ENCODE results near the gene LPAR3. TPM values are rescaled to one million over a fixed set of nuclear protein-coding genes. Genes with fewer than 3 reads are reported as not detected.

The LPAR3 gene
- total and polyA plus RNA-seq, 2 of the 4 experiments (the other 2 are of a cell fraction), result 0.09 to 0.18 TPM

DNA sequence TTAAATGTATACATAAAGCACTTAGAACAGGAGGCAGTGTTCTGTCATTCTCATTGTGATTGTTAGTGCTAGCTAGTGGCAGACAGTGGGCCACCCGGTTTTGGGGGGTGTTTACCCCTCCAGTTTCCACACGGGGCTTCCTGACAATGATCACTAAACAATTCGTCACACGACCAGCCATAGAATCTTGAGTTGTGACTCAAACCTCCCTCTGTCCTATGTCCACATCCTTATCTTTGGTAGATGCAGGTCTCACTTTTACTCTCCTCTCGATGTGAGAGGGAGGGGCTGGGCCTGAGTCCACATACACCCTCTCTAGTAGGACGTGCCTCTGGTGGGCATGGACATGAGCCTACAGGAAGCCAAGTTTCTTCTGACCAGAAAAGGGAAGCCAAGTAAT is 110.1 kb downstream of the LPAR3 start (continued):
- TF ChIP-seq, protein P1, sequence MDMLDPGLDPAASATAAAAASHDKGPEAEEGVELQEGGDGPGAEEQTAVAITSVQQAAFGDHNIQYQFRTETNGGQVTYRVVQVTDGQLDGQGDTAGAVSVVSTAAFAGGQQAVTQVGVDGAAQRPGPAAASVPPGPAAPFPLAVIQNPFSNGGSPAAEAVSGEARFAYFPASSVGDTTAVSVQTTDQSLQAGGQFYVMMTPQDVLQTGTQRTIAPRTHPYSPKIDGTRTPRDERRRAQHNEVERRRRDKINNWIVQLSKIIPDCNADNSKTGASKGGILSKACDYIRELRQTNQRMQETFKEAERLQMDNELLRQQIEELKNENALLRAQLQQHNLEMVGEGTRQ (IDR thresholded peaks at IDR 0.05; ENCODE audit: low read depth, low read length), result no peak
- TF ChIP-seq RFX5 (IDR thresholded peaks at IDR 0.05; ENCODE audit: low read depth, low read length), result no peak
- no peak for TF ChIP-seq BHLHE40 (IDR thresholded peaks at IDR 0.05; ENCODE audit: low read depth, low read length)

DNA sequence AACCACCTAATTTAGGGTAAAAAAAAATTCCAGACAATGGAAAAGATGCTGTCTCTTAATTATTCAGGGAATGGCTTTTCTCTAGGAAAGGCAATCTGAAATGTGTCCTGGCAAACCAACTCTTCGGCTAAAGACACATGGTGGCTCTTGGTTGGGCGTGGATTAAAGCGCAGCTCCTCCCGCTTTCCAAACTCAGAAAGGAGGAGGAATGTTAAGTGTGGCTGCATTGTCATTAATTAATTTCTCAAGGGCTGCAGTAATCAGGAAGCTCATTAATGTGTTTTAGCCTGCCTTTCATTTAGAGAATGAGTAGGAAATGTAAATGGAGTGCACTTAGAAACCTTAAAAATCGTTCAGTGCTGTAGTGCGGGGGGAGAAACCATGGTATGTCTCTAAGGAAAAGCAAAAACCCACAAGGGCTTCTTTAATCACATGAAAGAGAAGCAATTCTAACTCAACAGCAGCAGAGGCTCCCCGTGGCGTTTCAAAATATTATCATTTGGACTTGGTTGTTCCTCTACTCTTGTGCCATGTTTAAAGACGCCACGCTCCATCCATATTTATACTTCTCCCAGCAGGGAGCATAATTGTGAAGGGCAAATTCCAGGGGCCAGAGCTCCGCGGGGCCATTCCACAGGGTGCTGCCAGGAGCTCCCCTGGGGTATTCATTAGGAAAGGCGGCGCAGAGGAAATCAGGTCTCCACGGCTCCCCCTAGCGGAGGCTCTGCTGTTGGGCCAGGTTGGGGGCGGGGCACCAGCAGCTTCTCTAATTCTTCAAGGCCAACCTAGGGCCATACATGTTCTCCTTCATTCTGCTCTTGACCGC is 110.8 kb downstream of the LPAR3 start:
- Histone ChIP-seq H2BK15ac (ENCODE audit: low read depth, low read length) (no peak overlapping the region), H2AFZ (replicated peaks; ENCODE audit: low read length, poor library complexity) (no peak overlapping the region), H2BK20ac (ENCODE audit: low read depth, low read length) (no peak overlapping the region), H3K4me2 (ENCODE audit: low read depth, low read length) (no peak overlapping the region), H3K14ac (replicated peaks; ENCODE audit: low read depth, low read length) (no peak overlapping the region), H3K27me3 (ENCODE audit: control insufficient read depth, insufficient read depth, low read length) (peaks cover 8% of the 10 kb centered on the region), H3K79me1 (ENCODE audit: low read depth in 1 of 2, low read length in 2 of 2) (no peaks in the 10 kb centered on the region), H2BK120ac (ENCODE audit: low read depth, low read length) (no peak overlapping the region), H4K20me1 (ENCODE audit: insufficient read depth, low read length) (no peaks in the 10 kb centered on the region), H4K91ac (ENCODE audit: insufficient read depth, low read depth, low read length) (no peak overlapping the region), H4K5ac (ENCODE audit: low read depth, low read length) (no peak overlapping the region), H3K27ac (ENCODE audit: insufficient read depth, low read length) (no peak overlapping the region), H3K9ac (ENCODE audit: low read depth, low read length) (no peak overlapping the region), H3K36me3 (ENCODE audit: control insufficient read depth, insufficient read depth, low read length) (no peaks in the 10 kb centered on the region), H2AK5ac (ENCODE audit: low read depth, low read length) (no peak overlapping the region), H3K23ac (ENCODE audit: low read depth, low read length) (no peak overlapping the region), H3K9me1 (ENCODE audit: insufficient read depth, low read length) (no peaks in the 10 kb centered on the region; the same call in 1 of the 2 replicates), H4K8ac (ENCODE audit: low read depth in 2 of 2, low read length in 2 of 2) (no peak overlapping the region), H3K9me3 (ENCODE audit: control insufficient read depth, insufficient read depth, low read length) (no peaks in the 10 kb centered on the region), H3K4me1 (ENCODE audit: control insufficient read depth, insufficient read depth, low read length) (no peaks in the 10 kb centered on the region; the same call in 1 of the 2 replicates), H3K4me3 (ENCODE audit: insufficient read depth, low read depth, low read length) (no peak overlapping the region), H3K4ac (ENCODE audit: low read depth, low read length) (no peak overlapping the region), H3K56ac (ENCODE audit: extremely low read depth, insufficient read depth, low read length) (no peak overlapping the region), H2AK9ac (replicated peaks; ENCODE audit: low read depth, low read length, poor library complexity) (no peak overlapping the region), H2BK5ac (ENCODE audit: low read depth, low read length, poor library complexity, severe bottlenecking) (no peak overlapping the region), H3K18ac (ENCODE audit: low read depth, low read length) (no peak overlapping the region)
- in situ Hi-C loops (cut with MboI; ENCODE audit: low sequenced_read_pairs) (no loop called here), dilution Hi-C loops (cut with HindIII; ENCODE audit: low sequenced_read_pairs, unreplicated experiment) (no loop called here), intact Hi-C loops (cut with micrococcal nuclease) (no loop called here)
- BruUV-seq (replicated peaks), result no TSS peak
- ChIA-PET POLR2A (ENCODE audit: unreplicated experiment) (interaction anchor here (0.5 kb wide), 1 partner anchor 25 kb away, joined by 7 read pairs; no protein-coding TSS in a partner anchor), CTCF (interaction anchor here (0.6 to 1.6 kb wide), 5 partner anchors 11 to 175 kb away, joined by 3 to 7 read pairs (median 4); no protein-coding TSS in a partner anchor)
- DNase-seq (peak; percentile 17), ATAC-seq (ENCODE audit: low read depth) (0 out of 2 replicates have a peak, but pooled peaks have one; percentile 32)
- TF ChIP-seq POLR2A (IDR thresholded peaks at IDR 0.05; ENCODE audit: low read depth, low read length) (no peak), SMC3 (IDR thresholded peaks at IDR 0.05; ENCODE audit: low read depth, low read length) (0 out of 2 replicates have a peak, but pooled peaks have one; percentile 27)
- TF ChIP-seq, protein P2, sequence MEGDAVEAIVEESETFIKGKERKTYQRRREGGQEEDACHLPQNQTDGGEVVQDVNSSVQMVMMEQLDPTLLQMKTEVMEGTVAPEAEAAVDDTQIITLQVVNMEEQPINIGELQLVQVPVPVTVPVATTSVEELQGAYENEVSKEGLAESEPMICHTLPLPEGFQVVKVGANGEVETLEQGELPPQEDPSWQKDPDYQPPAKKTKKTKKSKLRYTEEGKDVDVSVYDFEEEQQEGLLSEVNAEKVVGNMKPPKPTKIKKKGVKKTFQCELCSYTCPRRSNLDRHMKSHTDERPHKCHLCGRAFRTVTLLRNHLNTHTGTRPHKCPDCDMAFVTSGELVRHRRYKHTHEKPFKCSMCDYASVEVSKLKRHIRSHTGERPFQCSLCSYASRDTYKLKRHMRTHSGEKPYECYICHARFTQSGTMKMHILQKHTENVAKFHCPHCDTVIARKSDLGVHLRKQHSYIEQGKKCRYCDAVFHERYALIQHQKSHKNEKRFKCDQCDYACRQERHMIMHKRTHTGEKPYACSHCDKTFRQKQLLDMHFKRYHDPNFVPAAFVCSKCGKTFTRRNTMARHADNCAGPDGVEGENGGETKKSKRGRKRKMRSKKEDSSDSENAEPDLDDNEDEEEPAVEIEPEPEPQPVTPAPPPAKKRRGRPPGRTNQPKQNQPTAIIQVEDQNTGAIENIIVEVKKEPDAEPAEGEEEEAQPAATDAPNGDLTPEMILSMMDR (conservative IDR thresholded peaks at IDR 0.05; ENCODE audit: low read depth, low read length), result peak; percentile 48
- 92% methylated on average over 2 of the region's 18 CpGs; no CpG with 5 or more reads in 1 of the 2 experiments for WGBS, 2 experiments (ENCODE audit: extremely low coverage in 2 of 2, insufficient read length in 1 of 2)

Data from IMR-90 (cell line).